Psoas muscle (tissue), 8 donors: ENCODE results near the gene ATP5PB. TPM values are rescaled to one million over a fixed set of nuclear protein-coding genes. Genes with fewer than 3 reads are reported as not detected.

ENCODE experiments used
- ATAC-seq, 4 donors: fragments of 200-7000 bp; cut with Tn5 transposase; one replicate each; pipeline ENCODE4 v1.9.1; 2020; ENCODE audit warnings: moderate library complexity in 3 of 4, mild to moderate bottlenecking in 2 of 4
- DNase-seq, 2 donors: peaks; one replicate each; pipeline ENCODE4 v3.0.0-alpha.2; 2020
- H3K27ac ChIP-seq: fragments of 200-600 bp; one replicate; pipeline ENCODE4 v1.8.0; 2022
- H3K27me3 ChIP-seq, 3 donors: fragments of 200-600 bp in 1 of 3; one replicate each; pipeline versions ENCODE4 v1.6.1 to v1.8.0; 2013 to 2022; ENCODE audit warnings: low read length in 2 of 3, mild to moderate bottlenecking in 2 of 3, moderate library complexity in 1 of 3; ENCODE audit not compliant: insufficient read depth in 3 of 3
- H3K36me3 ChIP-seq, 2 donors: fragments of 200-600 bp in 1 of 2; one replicate each; pipeline versions ENCODE4 v1.6.1 to v1.8.0; 2013 to 2022; ENCODE audit warnings: low read depth in 1 of 2, mild to moderate bottlenecking in 1 of 2, moderate library complexity in 1 of 2; ENCODE audit not compliant: insufficient read depth in 1 of 2
- H3K4me1 ChIP-seq: fragments of 200-600 bp; one replicate; pipeline ENCODE4 v1.8.0; 2022
- H3K4me3 ChIP-seq: fragments of 200-600 bp; one replicate; pipeline ENCODE4 v1.8.0; 2022; ENCODE audit warnings: mild to moderate bottlenecking
- H3K9me3 ChIP-seq: fragments of 200-600 bp; one replicate; pipeline ENCODE4 v1.8.0; 2022
- CTCF ChIP-seq: fragments of 200-600 bp; IDR thresholded peaks from one replicate; pipeline ENCODE4 v1.8.0; 2022; ENCODE audit warnings: antibody characterized with exemption
- WGBS, 3 donors: extraction: QIAGEN DNeasy Blood & Tissue Kit; methylation state at CpG; one replicate each; pipeline versions ENCODE4 v1.1.6 to v1.1.7; 2013; 5-methylcytosine and 5-hydroxymethylcytosine counted together
- intact Hi-C, 2 donors: fragments of 100-400 bp; cut with DNase I; formaldehyde crosslinking; loops; one replicate each; pipeline versions ENCODE4 v1.11.0 to v1.14.2; 2022
- polyA plus RNA-seq, 3 donors: library from polyadenylated mRNA; stranded (reverse); fragments of 200-250 nt; gene quantifications; one replicate each; pipeline ENCODE4 v1.2.3, GENCODE V29; 2013
- total RNA-seq, 4 donors: library from RNA; stranded (reverse); fragmentation: NEBNext Ultra II Directional in 2 of 4; extraction: Animal tissue kit (Norgen Biotek cat#: 25700) in 2 of 4; gene quantifications; one replicate each; pipeline versions ENCODE4 v1.2.1 to v1.2.4, GENCODE V29; 2021 to 2023
- donor health status: healthy with polysubstance abuse.
- donor health status: DM: no; HTN: no; CAD: no; lungs with moderate emphysema.
- donor health status: Bipolar disorder and iron deficiency.
- donor health status: healthy.
- donor health status: DM: yes; HTN: yes; CAD: no.
- donor health status: DM: no; HTN: no; CAD: no.
- donor health status: DM: no; HTN: no; CAD: no.
- donor health status: DM: yes; HTN: yes; CAD: no.

The ATP5PB gene
- total and polyA plus RNA-seq, 7 donors = 272 to 649 (median 428) TPM

GRCh38 chr1:111468717-111469100 is 19.4 kb downstream of the ATP5PB start:
- H3K4me3 ChIP-seq = no peak overlapping the region
- no peaks in the 10 kb centered on the region for H3K9me3 ChIP-seq
- no peak for ATAC-seq
- H3K27ac ChIP-seq = no peak overlapping the region
- no peaks in the 10 kb centered on the region for H3K27me3 ChIP-seq
- intact Hi-C loops = no loop called here
- no peak for DNase-seq
- no peak for TF ChIP-seq CTCF
- no peaks in the 10 kb centered on the region for H3K4me1 ChIP-seq
- H3K36me3 ChIP-seq = peaks cover 16 to 78% of the 10 kb centered on the region in 2 donors

- ATAC-seq (no peak), DNase-seq (no peak)
- Histone ChIP-seq H3K36me3 (peaks cover 18 to 77% of the 10 kb centered on the region in 2 donors), H3K27me3 (no peaks in the 10 kb centered on the region), H3K27ac (no peak overlapping the region), H3K4me3 (no peak overlapping the region), H3K4me1 (no peaks in the 10 kb centered on the region), H3K9me3 (no peaks in the 10 kb centered on the region)
- intact Hi-C loops = no loop called here
- no peak for TF ChIP-seq CTCF
Observed at GRCh38 chr1:111469539-111469938, 20.3 kb downstream of the ATP5PB start.

- ATAC-seq (no peak), DNase-seq (no peak)
- Histone ChIP-seq H3K4me1 (no peaks in the 10 kb centered on the region), H3K9me3 (no peaks in the 10 kb centered on the region), H3K4me3 (no peak overlapping the region), H3K27me3 (no peaks in the 10 kb centered on the region), H3K36me3 (peaks cover 22 to 74% of the 10 kb centered on the region in 2 donors), H3K27ac (no peak overlapping the region)
- TF ChIP-seq CTCF = no peak
- intact Hi-C loops = no loop called here
- WGBS, 3 donors = 86 to 95% (median 92%) methylated on average over 5 of the region's 5 CpGs
Observed at GRCh38 chr1:111470596-111470995, 21.3 kb downstream of the ATP5PB start.

- intact Hi-C loops = no loop called here
- H3K9me3 ChIP-seq = no peaks in the 10 kb centered on the region
- H3K4me1 ChIP-seq = no peaks in the 10 kb centered on the region
- 64 to 74% (median 71%) methylated on average over 3 of the region's 3 CpGs for WGBS, 3 donors
- TF ChIP-seq CTCF = no peak
- no peak overlapping the region for H3K4me3 ChIP-seq
- peaks cover 22 to 78% of the 10 kb centered on the region in 2 donors for H3K36me3 ChIP-seq
- no peak overlapping the region for H3K27ac ChIP-seq
- no peaks in the 10 kb centered on the region for H3K27me3 ChIP-seq
- peak in 1 of 4 donors; percentile 39 for ATAC-seq
- DNase-seq = peak; percentile 29 to 61
Observed at GRCh38 chr1:111471012-111471411, 21.7 kb downstream of the ATP5PB start.

- ATAC-seq (no peak), DNase-seq (no peak)
- Histone ChIP-seq H3K36me3 (peaks cover 22 to 84% of the 10 kb centered on the region in 2 donors), H3K27me3 (no peaks in the 10 kb centered on the region), H3K27ac (no peak overlapping the region), H3K9me3 (no peaks in the 10 kb centered on the region), H3K4me3 (no peak overlapping the region), H3K4me1 (no peaks in the 10 kb centered on the region)
- TF ChIP-seq CTCF = no peak
- intact Hi-C loops = no loop called here
- 95 to 98% (median 97%) methylated on average over 3 of the region's 3 CpGs for WGBS, 3 donors
Observed at GRCh38 chr1:111471538-111471937, 22.3 kb downstream of the ATP5PB start.
